Body of pancreas (tissue), 4 donors: ENCODE results near the gene LTBP1. TPM values are rescaled to one million over a fixed set of nuclear protein-coding genes. Genes with fewer than 3 reads are reported as not detected.

Source experiments
- ATAC-seq: fragments of 150-250 bp; one replicate; pipeline ENCODE4 v1.9.1; 2016
- DNase-seq, 4 donors: peaks; one replicate each; pipeline ENCODE4 v3.0.0-alpha.2; 2019
- H3K27ac ChIP-seq, 4 donors: fragments of 200-600 bp; sonication (generic); 1 replicate in 3 of 4; 2 replicates in 1 of 4; pipeline versions ENCODE4 v1.5.1 to v1.6.1; 2016 to 2019; ENCODE audit warnings: mild to moderate bottlenecking in 1 of 4, mixed read lengths in 1 of 4, moderate library complexity in 1 of 4
- H3K27me3 ChIP-seq, 2 donors: fragments of 200-600 bp; sonication (generic); one replicate each; pipeline ENCODE4 v1.6.0; 2016; ENCODE audit warnings: mild to moderate bottlenecking in 1 of 2
- H3K36me3 ChIP-seq, 2 donors: fragments of 200-600 bp; sonication (generic); replicated peaks in 1 of 2; 2 replicates each; pipeline ENCODE4 v1.5.1; 2016; ENCODE audit warnings: low read depth in 2 of 2; ENCODE audit not compliant: insufficient read depth in 1 of 2
- H3K4me1 ChIP-seq: fragments of 200-600 bp; sonication (generic); one replicate; pipeline ENCODE4 v1.6.0; 2016
- H3K4me3 ChIP-seq, 2 donors: fragments of 200-600 bp; sonication (generic); 1 replicate in 1 of 2; 2 replicates in 1 of 2; pipeline ENCODE4 v1.5.1; 2016 to 2019
- H3K9me3 ChIP-seq, 3 donors: fragments of 200-600 bp; sonication (generic); 1 replicate in 2 of 3; 2 replicates in 1 of 3; pipeline ENCODE4 v1.5.1; 2016
- POLR2A ChIP-seq, 3 donors: fragments of 450-650 bp; IDR thresholded peaks; one replicate each; pipeline ENCODE4 v1.6.1; 2016; ENCODE audit warnings: antibody characterized with exemption in 3 of 3, mild to moderate bottlenecking in 2 of 3
- WGBS, 2 donors: methylation state at CpG; one replicate each; pipeline ENCODE4 v1.1.5; 2017; 5-methylcytosine and 5-hydroxymethylcytosine counted together
- intact Hi-C: fragments of 100-400 bp; cut with DNase I; formaldehyde crosslinking; loops from one replicate; pipeline ENCODE4 v1.15.1; 2023
- total RNA-seq, 2 donors: library from RNA; depleted of rRNA; stranded (reverse); fragments of >200 nt; gene quantifications; one replicate each; pipeline ENCODE4 v1.1.0, GENCODE V29; 2016
- TF ChIP-seq, protein P1 (sequence below), 7 experiments: fragments of 450-650 bp in 4 of 7; fragments of 200-600 bp in 3 of 7; sonication (generic) in 3 of 7; IDR thresholded peaks; one replicate each; pipeline ENCODE4 v1.5.1; 2016 to 2019; ENCODE audit warnings: antibody characterized with exemption in 7 of 7

The LTBP1 gene
- total RNA-seq, 2 donors from 2014 or later: 8.8 to 10.2 TPM

GRCh38 chr2:33314541-33314940 is 367.8 kb downstream of the LTBP1 start:
- Histone ChIP-seq H3K4me3 (no peak overlapping the region), H3K36me3 (no peaks in the 10 kb centered on the region), H3K27ac (no peak overlapping the region), H3K27me3 (no peaks in the 10 kb centered on the region), H3K4me1 (no peaks in the 10 kb centered on the region), H3K9me3 (no peaks in the 10 kb centered on the region)
- ATAC-seq (no peak), DNase-seq (no peak)
- intact Hi-C loops: no loop called here
- no peak for TF ChIP-seq POLR2A (IDR thresholded peaks at IDR 0.05)
- TF ChIP-seq, protein P1, sequence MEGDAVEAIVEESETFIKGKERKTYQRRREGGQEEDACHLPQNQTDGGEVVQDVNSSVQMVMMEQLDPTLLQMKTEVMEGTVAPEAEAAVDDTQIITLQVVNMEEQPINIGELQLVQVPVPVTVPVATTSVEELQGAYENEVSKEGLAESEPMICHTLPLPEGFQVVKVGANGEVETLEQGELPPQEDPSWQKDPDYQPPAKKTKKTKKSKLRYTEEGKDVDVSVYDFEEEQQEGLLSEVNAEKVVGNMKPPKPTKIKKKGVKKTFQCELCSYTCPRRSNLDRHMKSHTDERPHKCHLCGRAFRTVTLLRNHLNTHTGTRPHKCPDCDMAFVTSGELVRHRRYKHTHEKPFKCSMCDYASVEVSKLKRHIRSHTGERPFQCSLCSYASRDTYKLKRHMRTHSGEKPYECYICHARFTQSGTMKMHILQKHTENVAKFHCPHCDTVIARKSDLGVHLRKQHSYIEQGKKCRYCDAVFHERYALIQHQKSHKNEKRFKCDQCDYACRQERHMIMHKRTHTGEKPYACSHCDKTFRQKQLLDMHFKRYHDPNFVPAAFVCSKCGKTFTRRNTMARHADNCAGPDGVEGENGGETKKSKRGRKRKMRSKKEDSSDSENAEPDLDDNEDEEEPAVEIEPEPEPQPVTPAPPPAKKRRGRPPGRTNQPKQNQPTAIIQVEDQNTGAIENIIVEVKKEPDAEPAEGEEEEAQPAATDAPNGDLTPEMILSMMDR (IDR thresholded peaks at IDR 0.05): no peak

GRCh38 chr2:33316328-33316727 is 369.6 kb downstream of the LTBP1 start:
- H3K36me3 ChIP-seq: no peaks in the 10 kb centered on the region
- TF ChIP-seq, protein P1 (IDR thresholded peaks at IDR 0.05): no peak
- no peak for TF ChIP-seq POLR2A (IDR thresholded peaks at IDR 0.05)
- no peaks in the 10 kb centered on the region for H3K4me1 ChIP-seq
- H3K27me3 ChIP-seq: no peaks in the 10 kb centered on the region
- ATAC-seq (no peak), DNase-seq (no peak)
- 78 to 97% methylated on average over 1 of the region's 1 CpG for WGBS, 2 donors
- H3K4me3 ChIP-seq: no peak overlapping the region
- no peak overlapping the region for H3K27ac ChIP-seq
- intact Hi-C loops: no loop called here
- H3K9me3 ChIP-seq: no peaks in the 10 kb centered on the region

DNA sequence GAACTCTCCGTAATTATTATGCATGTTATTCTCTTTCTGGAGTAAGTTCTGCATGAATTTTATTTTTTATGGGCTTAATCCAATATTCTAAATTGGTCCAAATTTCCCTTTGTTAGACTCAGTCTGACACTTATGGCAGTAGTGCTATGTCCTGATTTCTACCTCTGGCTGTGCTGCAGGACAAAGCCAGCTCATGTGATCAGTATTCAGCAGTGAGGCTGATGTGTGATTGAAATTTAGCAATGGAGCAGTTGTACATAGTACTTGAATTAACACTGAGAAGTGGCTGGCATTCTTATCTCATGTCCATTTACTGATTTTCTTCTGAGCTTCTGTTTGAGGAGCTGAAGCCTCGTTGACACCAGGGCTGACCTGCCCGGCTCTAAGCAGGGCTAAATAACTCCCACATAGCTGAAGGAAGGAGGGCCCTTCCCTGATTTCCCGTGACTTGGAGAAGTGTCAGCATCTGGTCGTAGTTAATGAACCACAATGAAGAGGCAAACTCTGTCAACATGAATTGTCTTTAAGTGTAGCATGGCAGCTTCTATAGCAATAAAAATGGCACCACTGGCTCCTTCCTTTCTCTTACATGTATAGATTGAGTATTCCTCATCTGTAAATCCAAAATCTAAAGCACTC is 370.7 kb downstream of the LTBP1 start:
- Histone ChIP-seq H3K27me3 (no peaks in the 10 kb centered on the region), H3K4me3 (no peak overlapping the region), H3K36me3 (no peaks in the 10 kb centered on the region), H3K4me1 (peaks cover 7% of the 10 kb centered on the region), H3K27ac (no peak overlapping the region), H3K9me3 (no peaks in the 10 kb centered on the region)
- intact Hi-C loops: no loop called here
- no peak for TF ChIP-seq POLR2A (IDR thresholded peaks at IDR 0.05)
- TF ChIP-seq, protein P1 (IDR thresholded peaks at IDR 0.05): no peak
- ATAC-seq (no peak), DNase-seq (no peak)
- WGBS, 2 donors: 79% methylated on average over 5 of the region's 5 CpGs

- Histone ChIP-seq H3K36me3 (no peaks in the 10 kb centered on the region), H3K4me1 (peaks cover 7% of the 10 kb centered on the region), H3K27ac (no peak overlapping the region), H3K4me3 (no peak overlapping the region), H3K27me3 (no peaks in the 10 kb centered on the region), H3K9me3 (no peaks in the 10 kb centered on the region)
- intact Hi-C loops: no loop called here
- TF ChIP-seq, protein P1 (IDR thresholded peaks at IDR 0.05): no peak
- TF ChIP-seq POLR2A (IDR thresholded peaks at IDR 0.05): no peak
- ATAC-seq (no peak), DNase-seq (no peak)
- 70 to 73% methylated on average over 3 of the region's 3 CpGs for whole genome bisulfite sequencing, 2 donors
Measured at GRCh38 chr2:33318456-33318855, 371.7 kb downstream of the LTBP1 start.

DNA sequence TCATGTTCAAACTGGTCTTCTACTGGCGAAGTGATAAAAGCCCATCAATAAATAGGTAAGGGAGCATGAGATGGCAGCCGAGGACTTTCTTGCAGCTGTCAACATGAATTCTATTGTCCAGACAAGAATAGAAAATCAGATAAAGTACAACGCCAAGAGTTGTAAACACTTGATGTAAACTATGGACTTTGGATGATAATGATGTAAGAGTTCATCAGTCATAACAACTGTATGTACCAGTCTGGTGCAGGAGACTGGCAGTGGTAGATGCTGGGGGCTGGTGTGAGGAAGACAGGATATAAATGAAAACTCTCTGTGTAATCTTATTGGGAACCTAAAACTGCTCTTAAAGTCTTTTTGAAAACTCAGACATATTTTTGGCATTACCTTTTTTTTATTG is 373.8 kb downstream of the LTBP1 start:
- Histone ChIP-seq H3K27ac (no peak overlapping the region), H3K27me3 (no peaks in the 10 kb centered on the region), H3K9me3 (no peaks in the 10 kb centered on the region), H3K36me3 (no peaks in the 10 kb centered on the region), H3K4me3 (no peak overlapping the region), H3K4me1 (peaks cover 7% of the 10 kb centered on the region)
- intact Hi-C loops: no loop called here
- ATAC-seq: no peak
- no peak for DNase-seq
- WGBS, 2 donors: 65 to 67% methylated on average over 3 of the region's 3 CpGs
- TF ChIP-seq POLR2A (IDR thresholded peaks at IDR 0.05): no peak
- TF ChIP-seq, protein P1 (IDR thresholded peaks at IDR 0.05): no peak
